GM23248 (cell line): ENCODE results near the gene KIAA2012.

Experiments used
- EZH2 ChIP-seq: fragments of 200-600 bp; sonication (generic); IDR thresholded peaks from 2 replicates; pipeline ENCODE4 v1.6.1; 2018; ENCODE audit warnings: antibody characterized with exemption, mild to moderate bottlenecking; ENCODE audit not compliant: insufficient read depth, poor library complexity, severe bottlenecking
- EZH2phosphoT487 ChIP-seq: fragments of 200-600 bp; sonication (generic); IDR thresholded peaks from 2 replicates; pipeline ENCODE4 v1.6.1; 2018; ENCODE audit warnings: antibody characterized with exemption, moderate library complexity, mild to moderate bottlenecking, low read depth; ENCODE audit not compliant: insufficient read depth

DNA sequence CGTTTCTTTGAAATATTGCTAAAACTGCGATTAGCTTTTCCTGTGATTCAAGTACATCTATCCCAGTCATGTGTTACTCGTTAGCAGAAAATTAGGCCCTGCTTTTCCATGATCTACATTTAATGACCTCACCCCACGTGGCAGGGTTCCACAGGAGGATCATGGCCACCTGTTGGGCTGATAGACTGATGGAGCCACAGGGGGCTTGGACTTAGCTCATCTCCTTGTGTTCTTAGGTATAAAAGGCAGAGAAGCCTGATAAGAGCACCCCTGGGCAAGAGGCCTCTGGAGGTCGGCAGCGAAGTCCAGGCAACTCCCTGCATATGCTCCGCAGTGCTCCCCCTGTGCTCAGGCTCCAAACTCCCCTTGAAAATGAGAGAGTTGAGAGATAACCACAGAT lies 26.5 kb upstream of the KIAA2012 start:
- TF ChIP-seq EZH2 (no peak), EZH2phosphoT487 (no peak)
